GM12872 (cell line): ENCODE measurements around the gene FGF11.

Experiments
- TF ChIP-seq, protein P1 (sequence below): IDR thresholded peaks from 3 replicates; pipeline ENCODE4 v1.5.1; 2011; ENCODE audit warnings: low read depth, mild to moderate bottlenecking, low read length, moderate library complexity; ENCODE audit not compliant: insufficient read depth

FGF11 gene

DNA sequence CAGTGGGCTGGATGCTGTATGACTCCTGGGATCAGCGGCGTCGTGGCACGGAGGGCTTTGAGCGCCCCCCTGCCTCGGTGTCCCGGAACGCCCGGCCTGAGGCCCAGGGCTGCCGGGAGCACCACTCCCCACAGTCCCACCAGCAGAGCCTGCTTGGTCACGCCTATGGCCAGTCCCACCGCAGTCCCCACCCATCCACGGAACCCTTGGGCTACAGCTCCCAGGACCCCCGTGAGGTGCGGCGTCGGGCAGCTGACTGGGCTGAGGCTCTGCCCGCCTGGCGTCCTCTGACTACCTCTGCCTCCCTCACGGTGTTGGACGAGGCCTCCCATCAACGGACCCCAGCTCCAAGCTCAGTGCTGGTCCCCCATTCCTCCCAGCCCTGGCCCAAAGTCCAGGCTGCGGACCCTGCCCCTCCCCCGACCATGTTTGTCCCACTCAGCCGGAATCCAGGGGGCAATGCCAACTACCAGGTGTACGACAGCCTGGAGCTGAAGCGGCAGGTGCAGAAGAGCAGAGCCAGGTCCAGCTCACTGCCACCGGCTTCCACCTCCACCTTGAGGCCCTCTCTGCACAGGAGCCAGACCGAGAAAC, 12.3 kb upstream of the FGF11 start:
- TF ChIP-seq, protein P1, sequence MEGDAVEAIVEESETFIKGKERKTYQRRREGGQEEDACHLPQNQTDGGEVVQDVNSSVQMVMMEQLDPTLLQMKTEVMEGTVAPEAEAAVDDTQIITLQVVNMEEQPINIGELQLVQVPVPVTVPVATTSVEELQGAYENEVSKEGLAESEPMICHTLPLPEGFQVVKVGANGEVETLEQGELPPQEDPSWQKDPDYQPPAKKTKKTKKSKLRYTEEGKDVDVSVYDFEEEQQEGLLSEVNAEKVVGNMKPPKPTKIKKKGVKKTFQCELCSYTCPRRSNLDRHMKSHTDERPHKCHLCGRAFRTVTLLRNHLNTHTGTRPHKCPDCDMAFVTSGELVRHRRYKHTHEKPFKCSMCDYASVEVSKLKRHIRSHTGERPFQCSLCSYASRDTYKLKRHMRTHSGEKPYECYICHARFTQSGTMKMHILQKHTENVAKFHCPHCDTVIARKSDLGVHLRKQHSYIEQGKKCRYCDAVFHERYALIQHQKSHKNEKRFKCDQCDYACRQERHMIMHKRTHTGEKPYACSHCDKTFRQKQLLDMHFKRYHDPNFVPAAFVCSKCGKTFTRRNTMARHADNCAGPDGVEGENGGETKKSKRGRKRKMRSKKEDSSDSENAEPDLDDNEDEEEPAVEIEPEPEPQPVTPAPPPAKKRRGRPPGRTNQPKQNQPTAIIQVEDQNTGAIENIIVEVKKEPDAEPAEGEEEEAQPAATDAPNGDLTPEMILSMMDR = no peak

DNA sequence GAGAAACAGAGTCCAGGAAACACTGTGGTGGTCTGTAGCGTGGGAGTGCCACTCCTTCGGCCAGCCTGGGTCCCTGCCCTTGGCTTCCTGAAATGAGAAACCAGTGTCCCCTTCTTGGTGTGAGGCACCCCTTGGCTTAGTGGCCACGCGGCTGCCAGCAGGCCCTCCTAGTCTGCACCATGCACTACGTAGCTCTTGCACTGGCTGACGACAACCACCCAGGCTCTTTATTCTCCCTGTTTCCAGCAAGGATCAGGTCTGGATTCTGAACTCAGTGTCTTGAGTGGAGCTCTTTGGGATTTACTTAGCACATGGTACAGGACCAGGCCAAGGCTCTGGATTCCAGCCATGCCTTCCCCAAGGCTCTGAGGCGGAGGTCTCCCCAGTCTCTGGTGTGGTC, 11.8 kb upstream of the FGF11 start:
- TF ChIP-seq, protein P1 = no peak

DNA sequence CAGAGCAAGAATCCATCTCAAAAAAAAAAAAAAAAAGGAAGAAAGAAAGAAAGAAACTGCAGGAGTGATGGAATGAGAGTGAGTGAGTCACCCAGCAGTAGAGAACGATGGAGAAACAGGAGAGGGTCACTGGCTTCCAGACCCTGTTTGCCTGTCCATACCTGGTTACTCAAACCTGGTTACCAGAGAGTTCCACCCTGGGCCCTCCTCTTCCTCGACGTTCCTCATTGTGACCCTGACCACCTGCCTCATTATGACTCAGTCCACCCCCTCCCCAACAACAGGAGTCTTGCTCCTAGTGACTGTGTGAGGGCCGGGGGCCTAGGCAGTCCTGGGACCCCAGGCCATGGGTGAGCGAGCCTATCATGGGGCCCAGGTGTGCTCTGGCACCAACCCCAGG, 10.8 kb upstream of the FGF11 start, which contains the start of gene SPEM3:
SPEM3 (plus strand) TSS at position 301 of the 400 bp plus-strand sequence; CDS start at position 347, 46 bp downstream.
- TF ChIP-seq, protein P1 = no peak

DNA sequence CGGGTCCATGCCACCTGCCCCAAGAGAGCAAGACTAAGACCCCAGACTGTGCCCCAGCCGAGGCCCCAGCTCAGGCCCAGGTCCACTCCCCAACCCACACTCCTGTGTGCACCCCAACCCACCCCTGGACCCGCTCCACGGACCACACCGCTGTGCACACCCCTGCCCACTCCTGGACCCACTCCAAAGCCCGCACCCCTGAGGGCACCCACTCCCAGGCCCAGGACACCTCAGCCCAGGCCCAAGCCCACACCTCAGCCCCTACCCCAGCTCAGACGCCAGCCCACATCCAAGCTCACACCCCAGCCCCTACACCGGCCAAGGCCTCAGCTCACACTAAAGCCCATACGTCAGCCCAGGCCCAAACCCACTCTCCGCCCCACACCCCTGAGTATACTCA, 9.6 kb upstream of the FGF11 start:
- TF ChIP-seq, protein P1 = no peak

DNA sequence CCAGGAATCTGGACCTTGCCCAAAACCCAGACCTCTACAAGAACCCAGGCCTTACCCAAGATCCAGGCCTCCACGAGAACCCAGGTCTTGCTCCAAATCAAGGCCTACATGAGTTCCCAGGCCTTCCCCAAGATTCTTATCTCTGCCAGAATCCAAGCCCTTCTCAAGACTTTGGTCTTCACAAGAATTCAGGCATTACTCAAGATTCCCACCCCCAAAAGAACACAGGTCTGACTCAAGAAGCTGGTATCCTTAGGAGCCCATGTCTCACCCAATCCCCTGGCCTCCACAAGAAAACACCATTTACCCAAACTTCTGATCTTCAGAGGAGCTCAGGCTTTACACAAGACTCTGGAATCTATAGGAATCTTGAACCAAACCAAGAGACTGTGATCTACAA, 8.1 kb upstream of the FGF11 start:
- TF ChIP-seq, protein P1 = no peak

DNA sequence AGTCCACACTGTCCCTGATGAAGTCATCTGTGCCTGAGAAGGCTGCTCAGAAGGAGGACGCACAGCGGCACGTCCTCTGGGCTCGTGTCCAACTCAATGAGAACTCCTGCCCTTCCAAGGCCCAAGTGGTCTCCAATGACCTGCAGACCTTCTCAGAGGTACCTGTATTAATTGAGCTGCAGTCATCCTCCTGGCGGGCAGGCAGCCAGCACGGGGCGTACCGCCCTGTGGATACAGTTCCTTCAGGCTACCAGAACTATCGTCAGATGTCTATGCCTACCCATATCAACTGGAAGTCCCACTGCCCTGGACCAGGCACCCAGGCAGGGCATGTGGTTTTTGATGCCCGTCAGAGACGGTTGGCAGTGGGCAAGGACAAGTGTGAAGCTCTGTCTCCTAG, 7.0 kb upstream of the FGF11 start:
- TF ChIP-seq, protein P1 = no peak

DNA sequence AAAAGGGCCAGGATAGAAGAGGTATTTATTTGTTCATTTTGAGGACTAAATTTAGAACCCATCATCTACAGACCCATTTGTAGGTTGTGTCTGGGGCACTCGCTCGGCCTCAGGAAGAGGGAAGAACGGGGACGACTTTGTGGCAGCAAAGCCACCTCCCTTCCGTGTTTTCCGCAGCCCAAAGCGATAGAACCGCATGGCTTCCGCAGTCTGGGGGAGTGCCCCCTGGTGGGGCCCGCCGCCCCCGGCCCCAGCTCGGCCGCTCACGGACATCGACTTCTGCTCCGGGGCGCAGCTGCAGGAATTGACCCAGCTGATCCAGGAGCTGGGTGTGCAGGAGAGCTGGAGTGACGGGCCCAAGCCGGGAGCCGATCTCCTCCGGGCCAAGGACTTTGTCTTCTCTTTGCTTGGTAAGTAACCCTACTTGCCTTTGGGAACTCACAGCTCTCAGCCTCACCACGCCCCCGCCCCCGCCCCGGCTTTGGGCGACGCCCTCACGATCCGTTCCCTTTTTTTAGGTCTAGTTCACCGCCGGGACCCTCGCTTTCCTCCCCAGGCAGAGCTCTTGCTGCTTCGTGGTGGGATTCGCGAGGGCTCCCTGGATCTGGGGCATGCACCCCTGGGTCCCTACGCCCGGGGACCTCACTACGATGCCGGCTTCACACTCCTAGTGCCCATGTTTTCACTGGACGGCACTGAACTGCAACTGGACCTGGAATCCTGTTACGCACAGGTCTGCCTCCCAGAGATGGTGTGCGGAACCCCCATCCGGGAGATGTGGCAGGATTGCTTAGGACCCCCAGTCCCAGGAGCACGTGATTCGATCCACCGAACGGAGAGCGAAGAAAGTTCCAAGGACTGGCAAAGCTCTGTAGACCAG, 3.4 kb upstream of the FGF11 start:
- TF ChIP-seq, protein P1 = peak; percentile 50
